Cardiac atrium fibroblast (primary cell): Measurements from ENCODE around the gene ARL11. TPM values are rescaled to one million over a fixed set of nuclear protein-coding genes. Genes with fewer than 3 reads are reported as not detected.

ENCODE experiments used
- total RNA-seq: library from RNA; depleted of rRNA; stranded (reverse); fragments of >200 nt; gene quantifications from 2 replicates; pipeline ENCODE4 v1.2.3, GENCODE V29; 2015

Gene ARL11
- total RNA-seq, result not detected in 2 replicates

GRCh38 chr13:49627831-49628652, at the start of gene ARL11:
TSS of gene ARL11 (plus strand) at chr13:49628507. CDS start at chr13:49630448, 1,941 bp downstream.

GRCh38 chr13:49585220-49586157, 42.8 kb upstream of the ARL11 start, which contains the start of gene RCBTB1:
TSS of gene RCBTB1 (minus strand) at chr13:49585558. CDS start at chr13:49567279, 18,279 bp downstream.

Other genes with a start within 250 kb of the ARL11 start
- gene CAB39L, start 184.4 kb upstream of the ARL11 start, total RNA-seq, result 4.9 and 5.8 TPM in 2 replicates
- 3.1 and 5.7 TPM in 2 replicates for gene SETDB2, start 184.2 kb upstream of the ARL11 start, total RNA-seq
- gene PHF11, start 132.6 kb upstream of the ARL11 start, total RNA-seq, result 9.9 and 18.2 TPM in 2 replicates
- gene RCBTB1, start 42.9 kb upstream of the ARL11 start, total RNA-seq, result 7.2 and 9.9 TPM in 2 replicates
- 93.3 and 100 TPM in 2 replicates for gene EBPL, start 63.0 kb downstream of the ARL11 start, total RNA-seq
- gene KPNA3, start 164.2 kb downstream of the ARL11 start, total RNA-seq, result 16.1 and 27.5 TPM in 2 replicates